Astrocyte (in vitro differentiated cells and primary cell): ENCODE data around the gene MYOM3. TPM values are rescaled to one million over a fixed set of nuclear protein-coding genes. Genes with fewer than 3 reads are reported as not detected.

Experiments used
- DNase-seq: peaks from one replicate; pipeline ENCODE4 v3.0.0-alpha.2; 2010; ENCODE audit warnings: low read depth
- FAIRE-seq: peaks from 2 replicates; lab custom pipeline; 2011; peaks lifted over from hg19 to GRCh38; lab: Jason Lieb, UNC
- H2AFZ ChIP-seq: 2 replicates; pipeline ENCODE4 v1.6.0; 2012; ENCODE audit warnings: low read depth, low read length, inconsistent platforms
- H3K27ac ChIP-seq: 2 replicates; pipeline ENCODE4 v1.5.1; 2011; ENCODE audit warnings: low read depth, low read length, inconsistent platforms
- H3K27me3 ChIP-seq: 2 replicates; pipeline ENCODE4 v1.6.0; 2011; ENCODE audit warnings: low read length, inconsistent platforms; ENCODE audit not compliant: insufficient read depth
- H3K36me3 ChIP-seq: 2 replicates; pipeline ENCODE4 v1.5.1; 2011; ENCODE audit warnings: low read length, inconsistent platforms; ENCODE audit not compliant: insufficient read depth
- H3K4me1 ChIP-seq: 2 replicates; pipeline ENCODE4 v1.5.1; 2011; ENCODE audit warnings: low read length, inconsistent platforms; ENCODE audit not compliant: insufficient read depth
- H3K4me2 ChIP-seq: 2 replicates; pipeline ENCODE4 v1.6.0; 2012; ENCODE audit warnings: low read length, inconsistent platforms
- H3K4me3 ChIP-seq: 2 replicates; pipeline ENCODE4 v1.5.1; 2011; ENCODE audit warnings: low read depth, mild to moderate bottlenecking, low read length, inconsistent platforms; ENCODE audit not compliant: insufficient read depth
- H3K79me2 ChIP-seq: 2 replicates; pipeline ENCODE4 v1.6.0; 2012; ENCODE audit warnings: mild to moderate bottlenecking, low read length, inconsistent platforms; ENCODE audit not compliant: insufficient read depth
- H3K9ac ChIP-seq: 2 replicates; pipeline ENCODE4 v1.6.0; 2012; ENCODE audit warnings: mild to moderate bottlenecking, low read length, inconsistent platforms
- H3K9me3 ChIP-seq: 2 replicates; pipeline ENCODE4 v1.5.1; 2012; ENCODE audit warnings: low read depth, mild to moderate bottlenecking, low read length, inconsistent platforms; ENCODE audit not compliant: insufficient read depth
- H4K20me1 ChIP-seq: 2 replicates; pipeline ENCODE4 v1.6.0; 2012; ENCODE audit warnings: low read length, inconsistent platforms; ENCODE audit not compliant: insufficient read depth
- H3K27ac Mint-ChIP-seq: one replicate; pipeline ENCODE4 v1.8.0; 2021; ENCODE audit warnings: mild to moderate bottlenecking, mixed read lengths; ENCODE audit not compliant: unreplicated experiment
- H3K27me3 Mint-ChIP-seq: one replicate; pipeline ENCODE4 v1.8.0; 2021; ENCODE audit warnings: low read depth, mixed read lengths; ENCODE audit not compliant: unreplicated experiment
- H3K36me3 Mint-ChIP-seq: one replicate; pipeline ENCODE4 v1.8.0; 2021; ENCODE audit warnings: low read depth, mixed read lengths; ENCODE audit not compliant: unreplicated experiment
- H3K4me1 Mint-ChIP-seq: one replicate; pipeline ENCODE4 v1.8.0; 2021; ENCODE audit warnings: low read depth, mixed read lengths; ENCODE audit not compliant: unreplicated experiment
- H3K4me3 Mint-ChIP-seq: one replicate; pipeline ENCODE4 v1.8.0; 2021; ENCODE audit warnings: mild to moderate bottlenecking, moderate library complexity, mixed read lengths; ENCODE audit not compliant: unreplicated experiment
- H3K9me3 Mint-ChIP-seq: one replicate; pipeline ENCODE4 v1.8.0; 2021; ENCODE audit warnings: mild to moderate bottlenecking, mixed read lengths; ENCODE audit not compliant: unreplicated experiment
- CTCF ChIP-seq: IDR thresholded peaks from 2 replicates; pipeline ENCODE4 v1.5.1; 2011; ENCODE audit warnings: low read depth, mild to moderate bottlenecking, inconsistent platforms, low read length, moderate library complexity; ENCODE audit not compliant: insufficient read depth
- EZH2 ChIP-seq: IDR thresholded peaks from 2 replicates; pipeline ENCODE4 v1.6.1; 2012; ENCODE audit warnings: mild to moderate bottlenecking, low read length, inconsistent platforms; ENCODE audit not compliant: insufficient read depth
- total RNA-seq: library from RNA; stranded (reverse); gene quantifications from 2 replicates; pipeline ENCODE4 v1.2.1, GENCODE V29; 2021

Gene MYOM3
- total RNA-seq, 1 donor from 2014 or later = 1.0 TPM

- no peaks in the 10 kb centered on the region for H3K9me3 Mint-ChIP-seq
- Histone ChIP-seq H3K9ac (no peak overlapping the region), H3K4me1 (peaks cover 5% of the 10 kb centered on the region), H3K36me3 (no peaks in the 10 kb centered on the region), H3K4me2 (no peak overlapping the region), H3K79me2 (no peaks in the 10 kb centered on the region), H3K9me3 (no peaks in the 10 kb centered on the region), H3K27ac (no peak overlapping the region), H2AFZ (no peak overlapping the region), H3K4me3 (no peak overlapping the region), H3K27me3 (peaks cover 15% of the 10 kb centered on the region), H4K20me1 (no peaks in the 10 kb centered on the region)
- no peak for TF ChIP-seq EZH2
- no peak for TF ChIP-seq CTCF
- peaks cover 3% of the 10 kb centered on the region for H3K36me3 Mint-ChIP-seq
- no peak for DNase-seq
- H3K27me3 Mint-ChIP-seq = peaks cover 11% of the 10 kb centered on the region
- H3K4me3 Mint-ChIP-seq = no peak overlapping the region
- peaks cover 15% of the 10 kb centered on the region for H3K4me1 Mint-ChIP-seq
- H3K27ac Mint-ChIP-seq = no peak overlapping the region
- FAIRE-seq = no peak
These were observed 43.3 kb upstream of the MYOM3 start for GRCh38 chr1:24155011-24155782.

- no peak overlapping the region for H2AFZ ChIP-seq
- Mint-ChIP-seq H3K9me3 (no peaks in the 10 kb centered on the region), H3K4me3 (no peak overlapping the region), H3K36me3 (peaks cover 3% of the 10 kb centered on the region), H3K27me3 (peaks cover 15% of the 10 kb centered on the region), H3K27ac (no peak overlapping the region), H3K4me1 (peaks cover 15% of the 10 kb centered on the region)
- H3K9ac ChIP-seq = no peak overlapping the region
- H3K4me2 ChIP-seq = no peak overlapping the region
- DNase-seq (no peak), FAIRE-seq (no peak)
- H3K36me3 ChIP-seq = no peaks in the 10 kb centered on the region
- no peaks in the 10 kb centered on the region for H3K9me3 ChIP-seq
- no peak overlapping the region for H3K4me3 ChIP-seq
- peaks cover 12% of the 10 kb centered on the region for H3K4me1 ChIP-seq
- TF ChIP-seq CTCF = no peak
- TF ChIP-seq EZH2 = no peak
- H3K79me2 ChIP-seq = no peaks in the 10 kb centered on the region
- no peak overlapping the region for H3K27ac ChIP-seq
- H4K20me1 ChIP-seq = no peaks in the 10 kb centered on the region
- H3K27me3 ChIP-seq = peaks cover 12% of the 10 kb centered on the region
These were observed 42.3 kb upstream of the MYOM3 start for GRCh38 chr1:24154215-24154614.
